Endodermal cell (in vitro differentiated cells): ENCODE measurements around the gene RTL9. TPM values are rescaled to one million over a fixed set of nuclear protein-coding genes. Genes with fewer than 3 reads are reported as not detected.

ENCODE experiments used
- DNase-seq: peaks from one replicate; pipeline ENCODE4 v3.0.0-alpha.2; 2017
- H3K27ac ChIP-seq: 2 replicates; pipeline ENCODE4 v1.5.1; 2013; ENCODE audit warnings: mild to moderate bottlenecking, low read depth, low read length, moderate library complexity
- H3K27me3 ChIP-seq: 2 replicates; pipeline ENCODE4 v1.6.1; 2013; ENCODE audit warnings: mild to moderate bottlenecking, low read length, moderate library complexity; ENCODE audit not compliant: insufficient read depth, control insufficient read depth, poor library complexity, severe bottlenecking
- H3K36me3 ChIP-seq: 2 replicates; pipeline ENCODE4 v1.7.0; 2013; ENCODE audit warnings: mild to moderate bottlenecking, low read length, moderate library complexity; ENCODE audit not compliant: control insufficient read depth, insufficient read depth
- H3K4me1 ChIP-seq: one replicate; pipeline ENCODE4 v1.7.0; 2013; ENCODE audit warnings: low read length; ENCODE audit not compliant: control insufficient read depth, insufficient read depth
- H3K4me3 ChIP-seq: 2 replicates; pipeline ENCODE4 v1.5.1; 2013; ENCODE audit warnings: mild to moderate bottlenecking, low read length, moderate library complexity
- H3K9ac ChIP-seq: 2 replicates; pipeline ENCODE4 v1.6.1; 2013; ENCODE audit warnings: mild to moderate bottlenecking, low read length, moderate library complexity; ENCODE audit not compliant: poor library complexity, severe bottlenecking; ENCODE audit errors: extremely low read depth
- H3K9me3 ChIP-seq: 2 replicates; pipeline ENCODE4 v1.6.1; 2013; ENCODE audit warnings: mild to moderate bottlenecking, low read length, moderate library complexity; ENCODE audit not compliant: control insufficient read depth
- H3K27ac Mint-ChIP-seq: 2 replicates; pipeline ENCODE4 v1.8.0; 2020; ENCODE audit warnings: mixed read lengths
- H3K27me3 Mint-ChIP-seq: 2 replicates; pipeline ENCODE4 v1.8.0; 2021; ENCODE audit warnings: mild to moderate bottlenecking, mixed read lengths; ENCODE audit not compliant: insufficient read depth
- H3K36me3 Mint-ChIP-seq: 2 replicates; pipeline ENCODE4 v1.8.0; 2020; ENCODE audit warnings: low read depth, mixed read lengths
- H3K4me1 Mint-ChIP-seq: 2 replicates; pipeline ENCODE4 v1.8.0; 2020; ENCODE audit warnings: mixed read lengths
- H3K4me3 Mint-ChIP-seq: 2 replicates; pipeline ENCODE4 v1.8.0; 2020; ENCODE audit warnings: mild to moderate bottlenecking, moderate library complexity, mixed read lengths
- H3K9me3 Mint-ChIP-seq: 2 replicates; pipeline ENCODE4 v1.8.0; 2020; ENCODE audit warnings: mild to moderate bottlenecking, mixed read lengths
- CTCF ChIP-seq: fragments of 200-600 bp; sonication (generic); conservative IDR thresholded peaks from 2 replicates; pipeline ENCODE4 v1.5.0; 2021; ENCODE audit warnings: antibody characterized with exemption, mild to moderate bottlenecking
- WGBS, 2 experiments: methylation state at CpG; one replicate each; pipeline versions ENCODE4 v1.1.5 to v1.1.7; 2013; ENCODE audit warnings: missing lambda C conversion rate in 2 of 2, mixed read lengths in 1 of 2; ENCODE audit not compliant: insufficient coverage in 1 of 2, insufficient read length in 1 of 2; 5-methylcytosine and 5-hydroxymethylcytosine counted together
- total RNA-seq, 2 donors: library from RNA; stranded (reverse); fragmentation: NEBNext Ultra II Directional in 1 of 2; extraction: Animal tissue kit (Norgen Biotek cat#: 25700) in 1 of 2; gene quantifications; 2 replicates in 1 of 2; 3 replicates in 1 of 2; pipeline ENCODE4 v1.2.1, GENCODE V29; 2021

RTL9 gene
- total RNA-seq, 2 donors from 2014 or later = 0.29 TPM

- H3K36me3 Mint-ChIP-seq = no peaks in the 10 kb centered on the region
- Histone ChIP-seq H3K4me3 (peak overlapping the region; percentile 28), H3K36me3 (no peaks in the 10 kb centered on the region), H3K27me3 (no peaks in the 10 kb centered on the region), H3K9me3 (no peaks in the 10 kb centered on the region), H3K4me1 (no peaks in the 10 kb centered on the region), H3K27ac (no peak overlapping the region), H3K9ac (no peak overlapping the region)
- H3K27ac Mint-ChIP-seq = peak overlapping the region; percentile 67
- DNase-seq = no peak
- H3K4me3 Mint-ChIP-seq = no peak overlapping the region
- H3K9me3 Mint-ChIP-seq = peaks cover 3% of the 10 kb centered on the region
- peaks cover 52% of the 10 kb centered on the region for H3K4me1 Mint-ChIP-seq
- 33 to 71% methylated on average over 1 of the region's 3 CpGs for WGBS, 2 experiments
- peak; percentile 40 for TF ChIP-seq CTCF
- H3K27me3 Mint-ChIP-seq = no peaks in the 10 kb centered on the region
Observed at GRCh38 chrX:110320381-110320987, 38.2 kb upstream of the RTL9 start.

DNA sequence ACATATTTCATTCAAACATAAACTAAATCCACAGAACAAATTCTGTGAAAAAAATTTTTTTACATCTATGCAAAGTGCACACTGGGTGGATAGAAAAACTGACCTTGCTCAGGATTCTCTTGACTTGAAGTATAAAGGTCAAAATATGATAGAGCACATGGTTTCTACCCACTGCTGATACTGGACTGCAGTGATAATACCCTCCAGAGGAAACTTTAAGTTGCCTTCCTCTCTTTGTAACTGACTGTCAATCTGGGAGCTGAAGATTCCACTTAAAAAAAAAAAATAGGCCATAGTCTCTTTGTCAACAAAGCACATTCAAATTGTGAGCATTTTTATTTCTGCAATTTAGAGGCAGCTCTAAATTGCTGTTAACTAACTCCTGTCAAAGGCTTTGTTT, 37.6 kb upstream of the RTL9 start:
- no peak overlapping the region for H3K27ac ChIP-seq
- H3K36me3 Mint-ChIP-seq = no peaks in the 10 kb centered on the region
- H3K4me3 Mint-ChIP-seq = no peak overlapping the region
- H3K4me1 Mint-ChIP-seq = peaks cover 47% of the 10 kb centered on the region
- DNase-seq = no peak
- H3K9ac ChIP-seq = no peak overlapping the region
- H3K9me3 ChIP-seq = no peaks in the 10 kb centered on the region
- no peaks in the 10 kb centered on the region for H3K36me3 ChIP-seq
- H3K4me1 ChIP-seq = no peaks in the 10 kb centered on the region
- H3K27ac Mint-ChIP-seq = peak overlapping the region; percentile 67
- TF ChIP-seq CTCF = no peak
- H3K27me3 ChIP-seq = no peaks in the 10 kb centered on the region
- no peaks in the 10 kb centered on the region for H3K27me3 Mint-ChIP-seq
- H3K9me3 Mint-ChIP-seq = peaks cover 3% of the 10 kb centered on the region
- H3K4me3 ChIP-seq = no peak overlapping the region

- Mint-ChIP-seq H3K9me3 (peaks cover 3% of the 10 kb centered on the region), H3K4me1 (peaks cover 41% of the 10 kb centered on the region), H3K36me3 (no peaks in the 10 kb centered on the region), H3K4me3 (no peak overlapping the region), H3K27me3 (no peaks in the 10 kb centered on the region), H3K27ac (no peak overlapping the region)
- no peak overlapping the region for H3K4me3 ChIP-seq
- no peaks in the 10 kb centered on the region for H3K36me3 ChIP-seq
- no peaks in the 10 kb centered on the region for H3K4me1 ChIP-seq
- DNase-seq = no peak
- no peak for TF ChIP-seq CTCF
- WGBS, 2 experiments = 80 to 92% methylated on average over 1 of the region's 3 CpGs
- no peak overlapping the region for H3K9ac ChIP-seq
- H3K9me3 ChIP-seq = no peaks in the 10 kb centered on the region
- H3K27me3 ChIP-seq = no peaks in the 10 kb centered on the region
- H3K27ac ChIP-seq = no peak overlapping the region
Observed at GRCh38 chrX:110321670-110322069, 37.0 kb upstream of the RTL9 start.
